ENCODE results near the gene NAA60. TPM values are rescaled to one million over a fixed set of nuclear protein-coding genes. Genes with fewer than 3 reads are reported as not detected.

Gene NAA60
- 5.0 and 10.0 TPM in 2 replicates for total RNA-seq

DNA sequence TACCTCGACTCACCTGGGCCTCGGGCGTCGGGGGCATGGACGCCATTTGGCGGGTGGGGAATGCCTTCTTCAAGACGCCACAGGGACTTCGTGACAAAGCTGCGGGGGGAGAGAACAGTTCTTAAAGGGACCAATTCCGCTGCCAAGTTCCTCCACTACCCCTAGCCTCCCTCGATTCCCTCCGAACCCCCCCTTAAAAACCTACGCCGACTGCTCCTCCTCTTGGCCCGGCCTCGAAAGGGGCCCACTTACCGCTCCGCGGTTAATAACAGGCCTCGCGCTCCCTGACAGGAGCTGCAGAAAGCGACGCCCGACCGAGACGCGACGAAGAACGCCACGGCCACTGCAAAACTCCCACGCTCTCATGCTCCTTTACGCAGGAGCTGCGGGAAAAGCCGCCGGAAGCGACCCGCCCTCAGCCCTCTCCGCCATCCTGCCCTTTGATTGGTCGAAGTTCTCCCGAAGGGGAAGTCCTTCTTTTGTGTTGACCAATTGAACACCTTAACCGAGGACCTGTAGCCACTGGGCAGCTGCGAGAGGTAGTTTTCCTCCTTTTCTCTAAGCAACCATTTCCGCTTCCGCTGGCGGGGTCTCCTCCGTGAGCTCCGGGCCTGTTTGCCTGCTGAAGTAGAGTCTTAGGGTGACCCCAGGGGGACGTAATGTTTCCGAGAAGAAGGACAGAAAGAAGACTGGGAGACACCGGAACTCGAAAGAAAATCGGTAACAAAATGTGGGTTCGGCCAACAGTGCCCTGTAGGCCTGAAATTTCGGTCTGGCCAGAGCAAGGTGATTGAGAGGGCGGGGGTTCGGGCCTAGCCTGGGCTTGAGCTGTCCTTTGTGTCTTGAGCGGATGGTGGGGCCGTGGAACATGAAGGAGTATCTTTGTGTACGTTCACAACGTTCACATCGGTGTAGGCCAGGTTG, at the start of gene NAA60, which contains the start of gene ZNF597:
Gene NAA60, plus strand, starts transcription at position 573 of the 924 bp plus-strand sequence. CDS start 32,548 bp downstream, outside the sequence.
Gene ZNF597, minus strand, starts transcription at position 397 of the 924 bp plus-strand sequence. Its CDS starts 351 bp downstream, at position 46.
- Histone ChIP-seq H3K4me3 (ENCODE audit: low read depth, low read length) (peak within 1 kb of the TSS; percentile 57), H3K36me3 (ENCODE audit: control insufficient read depth, insufficient read depth, low read length) (peaks cover 2% of the 10 kb centered on the region), H3K27me3 (ENCODE audit: control insufficient read depth, insufficient read depth, low read length) (no peaks in the 10 kb centered on the region)
- FAIRE-seq (no peak), DNase-seq (ENCODE audit: low read depth) (peak; percentile 85)
- TF ChIP-seq, protein P1, sequence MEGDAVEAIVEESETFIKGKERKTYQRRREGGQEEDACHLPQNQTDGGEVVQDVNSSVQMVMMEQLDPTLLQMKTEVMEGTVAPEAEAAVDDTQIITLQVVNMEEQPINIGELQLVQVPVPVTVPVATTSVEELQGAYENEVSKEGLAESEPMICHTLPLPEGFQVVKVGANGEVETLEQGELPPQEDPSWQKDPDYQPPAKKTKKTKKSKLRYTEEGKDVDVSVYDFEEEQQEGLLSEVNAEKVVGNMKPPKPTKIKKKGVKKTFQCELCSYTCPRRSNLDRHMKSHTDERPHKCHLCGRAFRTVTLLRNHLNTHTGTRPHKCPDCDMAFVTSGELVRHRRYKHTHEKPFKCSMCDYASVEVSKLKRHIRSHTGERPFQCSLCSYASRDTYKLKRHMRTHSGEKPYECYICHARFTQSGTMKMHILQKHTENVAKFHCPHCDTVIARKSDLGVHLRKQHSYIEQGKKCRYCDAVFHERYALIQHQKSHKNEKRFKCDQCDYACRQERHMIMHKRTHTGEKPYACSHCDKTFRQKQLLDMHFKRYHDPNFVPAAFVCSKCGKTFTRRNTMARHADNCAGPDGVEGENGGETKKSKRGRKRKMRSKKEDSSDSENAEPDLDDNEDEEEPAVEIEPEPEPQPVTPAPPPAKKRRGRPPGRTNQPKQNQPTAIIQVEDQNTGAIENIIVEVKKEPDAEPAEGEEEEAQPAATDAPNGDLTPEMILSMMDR (IDR thresholded peaks at IDR 0.05; ENCODE audit: insufficient read depth, low read length, severe bottlenecking) = no peak

DNA sequence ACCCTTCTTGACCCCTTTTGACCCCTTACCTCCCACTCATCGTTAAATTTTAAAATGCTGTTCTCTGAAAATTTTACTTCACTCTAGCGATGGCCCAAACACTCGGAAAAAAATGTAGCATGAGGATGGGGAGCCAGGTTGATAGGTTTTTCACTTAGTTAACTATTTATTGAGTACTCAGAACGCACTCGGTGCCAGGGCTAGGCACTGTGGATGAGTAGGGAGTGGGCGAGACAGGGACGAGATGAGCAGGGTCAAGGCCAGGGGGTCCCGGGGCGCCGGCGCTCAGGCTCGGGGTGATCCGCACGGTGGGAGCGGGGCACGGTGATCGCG, 43.1 kb upstream of the NAA60 start:
- DNase-seq (ENCODE audit: low read depth) (peak; percentile 2), FAIRE-seq (no peak)
- Histone ChIP-seq H3K27me3 (ENCODE audit: control insufficient read depth, insufficient read depth, low read length) (no peaks in the 10 kb centered on the region), H3K4me3 (ENCODE audit: low read depth, low read length) (peak overlapping the region; percentile 73), H3K36me3 (ENCODE audit: control insufficient read depth, insufficient read depth, low read length) (peaks cover 13% of the 10 kb centered on the region)
- TF ChIP-seq, protein P1 (IDR thresholded peaks at IDR 0.05; ENCODE audit: insufficient read depth, low read length, severe bottlenecking) = no peak

DNA sequence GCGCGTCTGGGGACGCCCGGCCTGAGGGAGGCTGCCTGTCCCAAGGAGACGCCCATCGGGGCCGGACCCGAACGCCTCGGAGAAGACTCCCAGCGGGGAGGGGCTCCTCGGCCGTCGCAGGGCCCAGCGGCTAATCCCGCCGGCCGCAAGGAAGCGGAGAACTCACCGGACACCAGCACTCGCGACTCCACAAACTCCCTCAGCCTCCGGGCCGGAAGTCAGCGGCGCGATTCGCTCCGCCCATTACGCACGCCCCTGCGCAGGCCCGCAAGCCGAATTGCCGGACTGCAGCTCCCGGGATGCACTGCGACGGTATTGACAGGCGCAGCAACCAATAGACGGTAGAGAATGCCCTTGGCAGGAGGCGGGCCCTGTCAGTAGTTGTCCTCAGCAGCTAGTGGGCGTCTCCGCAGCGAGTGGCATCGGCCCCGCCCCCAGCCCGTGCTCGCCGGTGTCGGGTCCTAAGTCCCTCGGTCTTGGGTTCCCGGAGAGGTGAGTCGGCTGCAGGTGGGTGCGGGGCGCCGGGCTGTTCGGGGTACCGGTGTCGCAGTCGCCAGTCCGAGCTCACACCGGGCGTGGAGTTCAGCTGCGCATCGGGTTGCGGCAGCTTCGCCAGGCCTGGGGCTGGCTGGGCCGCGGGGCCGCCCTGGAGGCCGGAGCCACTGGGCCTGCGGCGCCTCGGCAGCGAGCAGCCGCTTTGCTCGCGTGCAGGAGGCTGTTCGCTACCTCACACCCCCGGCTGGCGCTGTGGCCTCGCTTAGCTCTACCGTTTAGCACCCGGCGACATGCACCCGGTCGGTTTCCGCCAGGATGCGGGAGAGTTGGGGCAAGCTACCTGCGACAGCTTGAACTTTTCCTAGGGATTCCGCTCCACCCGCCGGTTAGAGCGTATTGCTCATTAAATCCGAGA, 42.4 kb upstream of the NAA60 start, which contains the start of the genes ZNF174 and ZSCAN32:
Gene ZNF174, plus strand, starts transcription at position 437 of the 910 bp plus-strand sequence. CDS start 790 bp downstream, outside the sequence.
Gene ZSCAN32, minus strand, starts transcription at position 226 of the 910 bp plus-strand sequence. CDS start 3,447 bp downstream, outside the sequence.
- Histone ChIP-seq H3K36me3 (ENCODE audit: control insufficient read depth, insufficient read depth, low read length) (peaks cover 13% of the 10 kb centered on the region), H3K27me3 (ENCODE audit: control insufficient read depth, insufficient read depth, low read length) (no peaks in the 10 kb centered on the region), H3K4me3 (ENCODE audit: low read depth, low read length) (peak within 1 kb of the TSS; percentile 73)
- TF ChIP-seq, protein P1 (IDR thresholded peaks at IDR 0.05; ENCODE audit: insufficient read depth, low read length, severe bottlenecking) = no peak
- FAIRE-seq (no peak), DNase-seq (ENCODE audit: low read depth) (peak; percentile 97)

DNA sequence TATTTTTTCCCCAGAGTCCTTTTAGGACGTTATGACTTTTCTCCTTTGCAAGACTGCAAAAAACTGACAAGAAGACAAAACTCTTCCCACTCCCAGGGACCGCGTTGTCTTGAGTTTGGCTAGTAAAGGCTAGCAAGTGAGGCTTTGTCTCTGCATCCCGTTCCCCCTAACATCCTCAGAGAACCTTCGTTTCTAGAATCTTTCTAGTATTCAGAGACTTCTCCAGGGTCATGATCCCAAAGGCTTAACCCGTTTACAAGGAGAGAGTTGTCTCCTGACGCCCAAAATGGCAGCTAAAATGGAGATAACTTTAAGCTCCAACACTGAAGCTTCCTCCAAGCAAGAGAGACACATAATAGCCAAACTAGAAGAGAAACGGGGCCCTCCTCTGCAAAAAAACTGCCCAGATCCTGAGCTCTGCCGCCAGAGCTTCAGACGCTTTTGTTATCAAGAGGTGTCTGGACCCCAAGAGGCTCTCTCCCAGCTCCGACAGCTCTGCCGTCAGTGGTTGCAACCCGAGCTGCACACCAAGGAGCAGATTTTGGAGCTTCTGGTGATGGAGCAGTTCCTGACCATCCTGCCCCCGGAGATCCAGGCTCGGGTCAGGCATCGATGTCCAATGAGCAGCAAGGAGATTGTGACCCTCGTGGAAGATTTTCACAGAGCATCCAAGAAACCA, 41.6 kb upstream of the NAA60 start:
- no peak for FAIRE-seq
- no peak for DNase-seq (ENCODE audit: low read depth)
- Histone ChIP-seq H3K36me3 (ENCODE audit: control insufficient read depth, insufficient read depth, low read length) (peaks cover 10% of the 10 kb centered on the region), H3K4me3 (ENCODE audit: low read depth, low read length) (peak overlapping the region; percentile 73), H3K27me3 (ENCODE audit: control insufficient read depth, insufficient read depth, low read length) (no peaks in the 10 kb centered on the region)
- TF ChIP-seq, protein P1 (IDR thresholded peaks at IDR 0.05; ENCODE audit: insufficient read depth, low read length, severe bottlenecking) = no peak

DNA sequence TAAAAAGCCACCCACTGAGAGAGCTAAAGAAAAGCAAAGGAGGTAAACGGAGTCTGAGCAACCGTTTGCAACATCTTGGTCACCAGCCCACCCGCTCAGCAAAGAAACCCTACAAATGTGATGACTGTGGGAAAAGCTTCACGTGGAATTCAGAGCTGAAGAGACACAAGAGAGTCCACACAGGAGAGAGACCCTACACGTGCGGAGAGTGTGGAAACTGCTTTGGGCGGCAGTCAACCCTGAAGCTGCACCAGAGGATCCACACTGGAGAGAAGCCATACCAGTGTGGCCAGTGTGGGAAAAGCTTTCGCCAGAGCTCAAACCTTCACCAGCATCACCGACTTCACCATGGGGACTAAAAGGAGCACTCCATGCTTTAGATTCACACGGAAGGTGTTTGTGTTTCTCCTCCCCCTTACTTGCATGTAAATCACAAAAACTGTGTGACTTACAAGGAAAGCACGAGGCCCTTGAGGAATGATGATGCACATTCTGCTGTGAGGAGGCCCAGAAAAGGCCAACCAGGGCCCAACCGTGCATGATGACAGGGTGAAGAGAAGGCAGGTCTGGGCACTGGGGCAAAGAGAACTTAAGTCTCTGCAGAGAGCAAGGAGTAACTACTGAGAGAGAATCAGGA, 34.8 kb upstream of the NAA60 start:
- no peak for FAIRE-seq
- no peaks in the 10 kb centered on the region for H3K27me3 ChIP-seq (ENCODE audit: control insufficient read depth, insufficient read depth, low read length)
- H3K4me3 ChIP-seq (ENCODE audit: low read depth, low read length) = no peak overlapping the region

More for the DNA sequence above, 34.8 kb upstream of the NAA60 start:
- peaks cover 8% of the 10 kb centered on the region for H3K36me3 ChIP-seq (ENCODE audit: control insufficient read depth, insufficient read depth, low read length)
- no peak for DNase-seq (ENCODE audit: low read depth)
- TF ChIP-seq, protein P1 (IDR thresholded peaks at IDR 0.05; ENCODE audit: insufficient read depth, low read length, severe bottlenecking) = no peak

All from bronchial epithelial cell (primary cell).